ENCODE data around the gene C6orf89. TPM values are rescaled to one million over a fixed set of nuclear protein-coding genes. Genes with fewer than 3 reads are reported as not detected.

C6orf89 gene
- total RNA-seq, 1 experiment from 2014 or later, result 11.8 TPM

- no peak overlapping the region for H3K4ac ChIP-seq (ENCODE audit: low read depth, low read length)
- Mint-ChIP-seq H3K9me3 (peaks cover 0 to 6% of the 10 kb centered on the region in 2 experiments; a peak in 2 of 5 replicates), H3K4me3 (peak overlapping the region in 1 of 2 experiments; percentile 38; a peak in 1 of 5 replicates), H3K36me3 (ENCODE audit: insufficient read depth in 1 of 3, low read depth in 3 of 3) (peaks cover 0 to 3% (median 0%) of the 10 kb centered on the region in 3 experiments; a peak in 1 of 7 replicates), H3K4me1 (peaks cover 19 to 23% of the 10 kb centered on the region in 2 experiments), H3K27ac (no peak overlapping the region), H3K27me3 (ENCODE audit: low read depth) (peaks cover 69% of the 10 kb centered on the region)
- H2BK15ac ChIP-seq (ENCODE audit: low read depth, low read length), result no peak overlapping the region
- H2AK5ac ChIP-seq (ENCODE audit: insufficient read length, low read length), result no peak overlapping the region
- no peaks in the 10 kb centered on the region for H3K79me1 ChIP-seq (ENCODE audit: insufficient read depth, low read depth, low read length, poor library complexity, severe bottlenecking)
- no peak overlapping the region for H2BK120ac ChIP-seq (ENCODE audit: low read depth, low read length, poor library complexity, severe bottlenecking)
- H3K9ac ChIP-seq (ENCODE audit: extremely low read depth, insufficient read length, low read length), result no peak overlapping the region
- DNase-seq, result no peak
- H2AFZ ChIP-seq (ENCODE audit: low read length), result no peak overlapping the region
- no peak overlapping the region for H2BK5ac ChIP-seq (ENCODE audit: insufficient read length, low read length)
- no peak overlapping the region for H3K56ac ChIP-seq (ENCODE audit: insufficient read length, low read depth, low read length)
- peaks cover 3% of the 10 kb centered on the region; the same call in 1 of the 2 replicates for H3K4me1 ChIP-seq (ENCODE audit: insufficient read depth, low read length)
- H3K18ac ChIP-seq (ENCODE audit: insufficient read length, low read depth, low read length), result no peak overlapping the region
- no peaks in the 10 kb centered on the region for H3K9me3 ChIP-seq (ENCODE audit: control insufficient read depth, low read depth, low read length)
- H3K27ac ChIP-seq (ENCODE audit: insufficient read length, low read depth, low read length), result no peak overlapping the region
- no peak overlapping the region for H2BK12ac ChIP-seq (ENCODE audit: insufficient read length, low read depth, low read length)
- H3K23ac ChIP-seq (ENCODE audit: insufficient read length, low read depth, low read length), result no peak overlapping the region
- H4K8ac ChIP-seq (replicated peaks; ENCODE audit: insufficient read length, low read depth, low read length), result no peak overlapping the region
- H2BK20ac ChIP-seq (ENCODE audit: low read depth, low read length, poor library complexity, severe bottlenecking), result no peak overlapping the region
- H3K23me2 ChIP-seq (ENCODE audit: insufficient read length, low read depth, low read length, poor library complexity, severe bottlenecking), result peaks cover 17% of the 10 kb centered on the region
- WGBS (ENCODE audit: extremely low coverage, insufficient read length, low lambda C conversion rate), result no CpG with 5 or more reads among the region's 3 CpGs
- H3K27me3 ChIP-seq (ENCODE audit: insufficient read depth, low read length), result peaks cover 28% of the 10 kb centered on the region; the same call in 1 of the 2 replicates
- no peak overlapping the region for H4K5ac ChIP-seq (ENCODE audit: insufficient read length, low read depth, low read length)
- no peaks in the 10 kb centered on the region for H3K79me2 ChIP-seq (ENCODE audit: insufficient read depth, low read length)
- no peak for TF ChIP-seq CTCF (conservative IDR thresholded peaks at IDR 0.05)
- no peak overlapping the region for H3T11ph ChIP-seq (ENCODE audit: low read length)
- no peak overlapping the region for H3K14ac ChIP-seq (ENCODE audit: insufficient read depth, low read length)
- no peak overlapping the region for H3K4me2 ChIP-seq (ENCODE audit: insufficient read depth, insufficient read length, low read length)
- no peaks in the 10 kb centered on the region for H4K20me1 ChIP-seq (ENCODE audit: control insufficient read depth, insufficient read depth, insufficient read length)
- H4K91ac ChIP-seq (ENCODE audit: insufficient read length, low read depth, low read length), result no peak overlapping the region
These were observed 49.4 kb upstream of the C6orf89 start for GRCh38 chr6:36836111-36837021.

Measured in H9 (cell line).